GM19372 (cell line): ENCODE measurements around the gene ABCC2.
"Not testable (repeated sequence)": the region's sequence is repeated elsewhere in the genome, so short reads cannot be mapped to it uniquely, and the experiment has no call there.

Experiments
- ATAC-seq: cut with Tn5 transposase; IDR thresholded peaks from one replicate; pipeline ENCODE4 v1.9.1; 2021; ENCODE audit warnings: mild to moderate bottlenecking, low read depth, moderate library complexity; ENCODE audit not compliant: unreplicated experiment

ABCC2 gene

DNA sequence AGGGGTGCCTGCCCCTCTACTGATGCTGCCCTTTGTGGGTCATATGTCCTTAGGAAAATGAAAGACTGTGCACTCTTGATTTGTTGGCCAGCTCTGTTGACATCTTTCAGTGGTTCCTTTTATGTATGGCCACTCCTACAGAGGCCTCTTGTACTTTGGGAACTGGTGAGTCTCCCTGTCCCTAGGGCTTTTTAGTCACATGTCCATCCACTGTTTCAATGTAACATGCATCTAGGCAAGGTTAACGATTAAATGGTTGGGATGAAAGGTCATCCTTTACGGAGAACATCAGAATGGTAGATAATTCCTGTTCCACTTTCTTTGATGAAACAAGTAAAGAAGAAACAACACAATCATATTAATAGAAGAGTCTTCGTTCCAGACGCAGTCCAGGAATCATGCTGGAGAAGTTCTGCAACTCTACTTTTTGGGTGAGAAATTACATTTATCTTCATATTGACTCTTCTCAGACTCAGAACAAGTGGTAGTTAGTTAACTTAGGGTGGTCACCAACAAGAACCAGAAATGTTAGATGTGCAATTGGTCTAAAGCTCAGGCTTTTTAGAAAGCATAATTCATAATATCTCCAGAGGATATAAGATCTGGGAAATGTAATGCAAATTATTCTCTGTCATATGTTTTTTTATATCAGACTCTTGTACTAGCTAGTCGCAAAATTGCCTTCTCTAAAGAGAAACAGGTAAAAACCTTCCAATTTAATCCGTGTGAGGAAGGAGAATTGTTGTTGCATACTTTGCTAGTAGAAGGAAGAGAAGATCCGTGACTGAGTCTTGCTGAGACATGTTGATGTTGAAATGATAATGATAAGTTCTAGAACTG is at the start of gene ABCC2:
Gene ABCC2 (plus strand): TSS at position 194 of the 840 bp plus-strand sequence. CDS start 205 bp downstream, at position 399.
- no peak for ATAC-seq

DNA sequence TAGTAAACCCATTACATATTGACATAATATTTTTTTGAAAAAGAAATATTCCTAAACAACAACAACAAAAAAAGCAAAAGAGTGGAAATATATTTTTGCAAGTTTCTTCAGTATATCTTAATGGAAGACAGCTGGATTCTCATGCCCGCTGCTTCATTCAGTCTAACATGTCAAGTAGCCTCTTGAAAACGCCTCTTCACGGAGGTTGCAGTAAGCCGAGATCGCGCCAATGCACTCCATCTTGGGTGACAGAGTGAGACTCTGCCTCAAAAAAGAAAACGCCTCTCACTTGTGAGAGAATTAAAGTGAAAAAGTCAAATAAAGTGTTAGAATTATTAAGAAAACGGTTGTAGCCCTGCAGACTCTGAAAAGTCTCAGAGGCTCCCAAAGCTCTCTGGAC is 49.1 kb upstream of the ABCC2 start:
- ATAC-seq: no peak

DNA sequence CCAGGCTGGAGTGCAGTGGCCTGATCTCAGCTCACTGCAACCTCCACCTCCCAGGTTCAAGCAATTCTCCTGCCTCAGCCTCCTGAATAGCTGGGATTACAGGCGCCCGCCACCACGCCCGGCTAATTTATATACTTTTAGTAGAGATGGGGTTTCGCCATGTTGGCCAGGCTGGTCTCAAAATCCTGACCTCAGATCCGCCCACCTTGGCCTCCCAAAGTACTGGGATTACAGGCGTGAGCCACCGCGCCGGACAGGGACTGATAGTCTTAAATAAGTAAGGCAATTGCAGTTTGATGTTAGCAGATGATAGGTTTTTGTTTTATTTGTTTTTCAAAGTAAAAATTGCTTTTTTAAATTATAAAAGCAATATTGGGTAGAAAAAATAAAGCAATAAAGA is 48.3 kb upstream of the ABCC2 start:
- ATAC-seq: not testable (repeated sequence)

DNA sequence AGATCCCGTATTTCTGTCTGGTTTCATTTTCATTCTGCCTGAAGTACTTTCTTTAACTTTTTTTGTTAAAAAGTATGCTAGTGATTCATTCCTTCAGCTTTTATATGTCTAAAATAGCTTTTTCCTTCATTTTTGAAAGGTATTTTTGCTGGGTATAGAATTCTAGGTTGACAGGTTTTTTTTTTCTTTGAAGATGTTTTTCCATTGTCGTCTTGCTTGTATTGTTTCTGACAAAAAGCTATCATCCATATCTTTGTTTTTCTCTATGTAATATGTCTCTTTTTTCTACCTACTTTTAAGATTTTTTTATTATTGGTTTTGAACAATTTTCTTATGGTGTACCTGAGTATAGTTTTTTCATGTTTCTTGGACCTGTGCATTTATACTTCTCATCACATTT is 42.2 kb upstream of the ABCC2 start:
- no peak for ATAC-seq

DNA sequence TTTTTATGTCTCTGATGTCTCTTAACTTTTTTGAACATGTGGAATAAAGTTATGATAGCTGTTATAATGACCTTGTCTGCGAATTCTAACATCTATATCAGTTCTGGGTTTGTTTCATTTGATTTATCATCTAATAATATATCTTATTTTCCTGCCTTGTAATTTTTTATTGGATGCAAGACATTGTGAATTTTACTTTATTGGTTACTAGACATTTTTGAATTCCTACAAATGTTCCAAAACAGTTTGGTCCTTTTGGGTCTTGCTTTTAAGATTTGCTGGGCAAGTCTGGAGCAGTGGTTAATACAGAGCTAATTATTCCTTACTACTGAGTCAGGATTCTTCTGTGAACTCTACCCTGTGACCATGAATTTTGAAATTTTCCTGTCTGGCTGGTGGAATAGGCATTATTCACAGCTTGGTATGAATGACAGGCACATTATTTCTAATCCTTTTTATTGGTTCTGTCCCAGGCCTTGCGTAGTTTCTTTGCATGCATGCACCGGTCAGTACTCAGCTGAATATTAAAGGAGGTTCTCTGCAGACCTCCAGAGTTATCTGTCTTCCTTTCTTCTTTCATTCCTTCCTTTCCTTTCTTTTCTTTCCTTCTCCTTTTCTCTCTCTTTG is 41.4 kb upstream of the ABCC2 start:
- ATAC-seq: no peak

DNA sequence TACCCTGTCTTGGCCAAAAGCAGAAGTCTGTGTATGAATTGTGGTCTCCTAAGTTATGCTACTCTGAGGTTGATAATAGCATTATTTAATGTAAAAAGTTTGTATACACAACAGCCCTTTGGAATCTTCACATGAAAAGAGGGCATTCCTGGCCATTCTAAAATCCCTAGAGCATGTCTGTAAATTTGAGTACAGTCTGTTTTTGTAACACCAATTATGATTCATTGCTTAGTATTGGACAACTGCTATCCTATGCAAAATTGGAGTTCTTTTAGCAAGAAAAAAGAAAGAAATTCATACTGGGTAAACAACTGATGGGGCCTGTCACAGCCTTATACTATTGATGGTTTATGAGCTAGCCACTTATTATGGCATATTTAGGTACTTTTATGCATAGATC is 40.2 kb upstream of the ABCC2 start:
- no peak for ATAC-seq

DNA sequence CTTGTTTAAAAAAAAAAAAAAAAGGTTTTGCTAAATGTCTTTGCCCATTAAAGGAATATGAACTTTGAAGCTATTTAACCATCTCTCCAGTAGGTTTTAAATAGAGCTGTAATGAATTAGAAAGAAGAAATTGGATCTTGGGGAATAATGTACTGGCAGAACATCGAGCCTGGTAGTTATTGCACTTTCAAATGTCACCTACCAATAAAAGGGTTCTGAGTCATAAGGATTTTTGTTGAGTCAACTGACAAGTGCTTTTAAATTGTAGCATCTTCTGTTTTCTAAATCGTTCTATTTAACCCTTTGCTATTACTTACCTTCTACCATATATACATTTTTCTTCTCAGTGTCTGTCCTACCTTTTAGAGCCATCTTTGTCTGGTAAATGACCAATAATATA is 39.7 kb upstream of the ABCC2 start:
- ATAC-seq: no peak

DNA sequence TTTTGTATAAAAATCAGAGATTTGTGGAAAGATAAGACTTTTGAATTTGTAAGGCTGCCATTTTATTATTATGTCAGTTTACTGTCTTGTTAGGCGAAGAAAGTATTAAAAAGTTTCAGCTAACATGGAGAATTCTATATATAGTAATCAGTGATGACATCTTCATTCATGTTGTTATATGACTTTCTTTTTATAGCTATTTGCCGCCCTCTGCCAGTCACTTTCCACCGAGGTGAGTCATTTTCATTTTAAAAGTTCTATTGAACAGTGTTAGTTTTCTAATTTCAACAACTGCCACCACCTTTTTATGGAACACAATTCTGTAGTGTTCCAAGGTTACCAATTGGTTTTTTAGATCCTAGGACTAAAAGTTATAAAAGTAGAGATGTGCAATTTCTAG is 38.6 kb upstream of the ABCC2 start:
- ATAC-seq: no peak

DNA sequence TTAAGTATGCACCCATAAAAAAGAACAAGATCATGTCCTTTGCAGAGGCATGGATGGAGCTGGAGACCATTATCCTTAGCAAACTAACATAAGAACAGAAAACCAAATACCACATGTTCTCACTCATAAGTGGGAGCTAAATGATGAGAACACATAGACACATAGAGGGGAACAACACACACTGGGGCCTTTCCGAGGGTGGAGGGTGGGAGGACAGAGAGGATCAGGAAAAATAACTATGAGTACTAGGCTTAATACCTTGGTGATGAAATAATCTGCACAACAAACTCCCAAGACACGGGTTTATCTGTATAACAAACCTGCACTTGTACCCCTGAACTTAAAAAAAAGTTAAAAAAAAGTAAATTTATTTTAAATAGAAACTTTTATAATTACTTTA is 36.3 kb upstream of the ABCC2 start:
- not testable (repeated sequence) for ATAC-seq

DNA sequence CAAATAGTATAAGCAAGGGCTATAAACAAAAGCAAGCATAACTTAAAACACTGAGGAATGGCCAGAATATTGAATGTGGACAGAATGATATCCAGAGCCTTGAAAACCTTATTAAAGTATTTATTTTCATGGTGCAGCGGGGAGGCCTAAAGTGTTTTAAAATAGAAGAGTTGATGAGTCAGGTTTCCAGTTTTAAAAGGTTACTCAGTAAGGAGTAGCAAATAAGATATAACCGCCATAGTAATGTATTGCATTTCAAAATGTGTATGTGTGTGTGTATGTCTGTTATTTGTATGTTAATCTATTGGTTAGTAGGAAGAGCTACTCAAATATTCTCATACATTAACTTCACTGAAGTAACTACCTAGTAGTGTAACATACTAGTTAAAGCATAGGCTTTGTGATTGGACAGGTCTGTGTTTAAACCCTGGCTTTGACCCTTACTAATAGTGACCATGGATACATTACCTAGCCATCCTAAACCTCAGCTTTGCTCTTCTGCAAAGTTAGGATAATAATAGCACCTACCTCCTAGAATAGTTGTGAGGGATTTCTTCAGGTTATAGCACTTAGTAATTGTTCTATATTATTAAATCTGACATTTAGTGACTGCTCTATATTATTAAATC is 33.5 kb upstream of the ABCC2 start:
- no peak for ATAC-seq

DNA sequence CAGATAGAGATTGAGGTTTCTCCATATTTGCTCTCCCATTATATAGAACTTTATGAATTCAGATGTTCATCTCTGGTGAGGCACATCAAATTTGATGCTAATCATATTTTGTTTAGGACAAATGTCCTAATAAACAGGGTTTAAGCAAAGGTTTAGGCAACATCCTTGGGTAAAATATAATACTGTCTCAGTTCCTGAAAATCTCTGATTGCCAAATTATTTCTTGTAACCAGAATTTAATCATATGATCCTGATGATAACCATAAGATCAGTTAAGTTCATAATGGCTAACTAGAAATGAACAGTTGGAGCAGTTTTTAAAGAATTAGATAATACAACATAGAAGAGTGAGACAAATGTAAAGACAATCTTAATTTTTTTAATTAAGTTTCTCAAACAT is 31.8 kb upstream of the ABCC2 start:
- no peak for ATAC-seq

DNA sequence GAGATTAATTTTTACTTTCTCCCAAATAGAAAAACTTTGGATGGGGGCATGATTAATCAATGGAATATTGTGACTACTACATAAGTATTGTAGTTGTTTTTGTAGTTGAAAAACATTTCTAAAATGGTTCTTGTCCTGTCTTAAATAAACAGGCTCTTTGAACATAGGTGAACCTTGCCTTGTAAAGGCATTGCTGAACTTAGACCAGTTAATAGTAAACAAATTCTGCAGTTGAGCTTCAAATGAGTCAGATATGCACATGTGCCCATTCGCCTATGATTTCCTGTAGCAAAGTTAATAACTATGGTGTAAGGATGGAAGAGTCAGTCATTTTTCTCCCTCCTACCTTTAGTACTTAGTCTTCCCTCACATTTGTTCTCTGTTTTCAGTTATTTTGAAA is 27.8 kb upstream of the ABCC2 start:
- ATAC-seq: no peak

DNA sequence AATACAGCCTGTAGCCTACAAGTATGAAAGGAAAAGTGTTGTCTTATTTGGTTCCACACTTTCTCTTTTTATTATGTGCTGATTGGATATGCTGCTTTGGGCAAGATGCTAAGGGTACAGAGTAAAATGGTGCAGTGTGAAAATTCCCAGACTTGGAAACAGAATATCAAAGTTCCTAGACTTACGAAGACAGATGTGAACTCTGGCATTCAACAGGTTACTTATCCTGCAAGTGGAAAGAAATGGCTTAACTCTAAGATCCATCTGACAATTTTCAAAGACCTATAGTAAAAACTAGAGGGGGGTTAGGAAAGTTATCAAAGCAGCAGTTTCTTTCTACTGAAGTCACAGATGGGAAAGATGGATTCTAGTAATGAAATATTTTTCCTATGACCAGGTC is 26.3 kb upstream of the ABCC2 start:
- no peak for ATAC-seq

DNA sequence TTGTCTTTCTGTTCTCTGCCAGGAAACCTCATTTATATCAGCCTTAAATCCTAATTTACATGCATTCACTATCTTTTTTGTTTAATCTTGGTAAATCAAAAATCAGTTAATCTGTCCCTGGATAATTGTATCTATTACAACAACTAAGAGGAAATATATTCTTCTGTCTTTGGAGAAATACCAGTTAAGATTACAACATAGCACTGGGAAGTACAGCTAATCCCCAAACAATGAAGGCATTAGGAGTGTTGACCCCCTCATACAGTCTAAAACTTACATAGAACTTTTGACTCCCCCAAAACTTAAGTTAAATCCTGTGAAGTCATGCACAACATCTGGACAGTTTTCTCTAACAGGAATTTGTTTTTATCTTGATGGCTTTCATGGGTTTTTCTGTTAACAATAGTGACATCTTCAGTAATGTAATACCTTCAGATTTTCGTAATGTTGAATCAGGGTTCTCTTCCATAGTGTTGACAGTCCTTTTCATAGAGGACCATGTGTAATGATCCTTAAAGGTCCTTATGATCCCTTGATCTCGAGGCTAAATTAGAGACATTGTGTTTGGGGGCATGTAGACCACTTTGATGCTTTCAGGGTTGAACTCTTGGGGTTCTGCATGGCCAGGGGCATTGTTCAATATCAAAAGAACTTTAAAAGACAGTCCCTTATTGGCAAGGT is 24.1 kb upstream of the ABCC2 start:
- ATAC-seq: no peak

DNA sequence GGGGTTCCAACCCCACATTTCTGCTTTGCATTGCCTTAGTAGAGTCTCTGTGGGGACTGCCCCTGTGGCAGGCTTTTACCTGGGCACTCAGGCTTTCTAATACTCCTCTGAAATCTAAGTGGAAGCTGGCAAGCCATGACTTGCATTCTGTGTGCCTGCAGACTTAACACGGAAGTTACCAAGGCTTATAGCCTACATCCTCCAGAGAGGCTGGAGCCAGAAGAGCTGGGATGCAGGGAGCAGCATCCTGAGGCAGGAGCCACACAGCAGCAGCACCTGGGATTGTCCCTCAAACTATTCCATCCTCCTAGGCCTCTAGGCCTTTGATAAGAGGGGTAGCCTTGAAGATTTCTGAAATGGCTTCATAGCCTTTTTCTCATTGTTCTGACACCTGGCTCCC is 22.1 kb upstream of the ABCC2 start:
- ATAC-seq: no peak

DNA sequence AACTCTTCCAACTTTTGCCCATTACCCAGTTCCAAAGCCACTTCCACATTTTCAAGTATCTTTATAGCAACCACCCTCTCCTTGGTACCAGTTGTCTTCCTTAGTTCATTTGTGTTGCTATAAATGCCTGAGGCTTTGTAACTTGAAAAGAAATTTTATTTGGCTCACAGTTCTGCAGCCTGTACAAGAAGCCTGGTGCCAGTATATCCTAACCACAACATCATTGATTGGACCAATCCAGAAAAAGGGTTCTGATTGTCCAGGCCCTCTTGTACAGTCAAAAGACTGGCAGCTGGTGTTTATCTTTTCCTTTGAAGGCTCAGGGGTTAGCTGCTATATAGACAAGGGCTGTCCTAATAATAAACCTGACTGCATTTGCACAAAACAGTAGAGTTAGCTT is 21.1 kb upstream of the ABCC2 start:
- no peak for ATAC-seq

DNA sequence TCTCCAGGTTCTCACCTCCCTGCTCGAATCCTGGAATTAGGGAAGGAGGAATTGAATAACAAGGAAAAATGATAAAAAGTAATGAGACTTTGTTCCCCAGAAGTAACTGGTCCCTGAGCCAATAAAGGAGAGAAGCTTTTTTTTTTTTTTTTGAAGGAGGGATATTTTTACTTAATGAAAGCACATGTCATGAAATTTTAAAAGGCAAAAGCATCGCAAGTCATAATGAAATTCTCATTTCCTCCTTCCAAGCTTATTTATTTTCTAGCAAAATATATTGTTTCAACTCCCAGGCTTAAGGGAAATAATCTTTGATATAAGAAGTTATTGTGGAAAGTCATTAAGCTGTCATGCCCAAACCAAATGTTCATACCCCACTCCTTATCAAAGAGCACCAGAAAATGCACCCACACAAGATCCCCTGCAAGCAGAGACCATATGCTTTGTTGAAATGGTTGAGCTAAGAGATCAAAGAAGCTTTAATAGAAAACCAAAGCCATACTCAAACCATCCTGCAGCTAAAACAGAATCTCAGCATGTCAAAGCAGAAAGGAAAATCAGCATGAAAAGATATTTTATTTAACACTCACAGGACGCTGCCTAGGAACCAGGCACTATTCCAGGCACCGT is 16.7 kb upstream of the ABCC2 start:
- ATAC-seq: peak; percentile 24

DNA sequence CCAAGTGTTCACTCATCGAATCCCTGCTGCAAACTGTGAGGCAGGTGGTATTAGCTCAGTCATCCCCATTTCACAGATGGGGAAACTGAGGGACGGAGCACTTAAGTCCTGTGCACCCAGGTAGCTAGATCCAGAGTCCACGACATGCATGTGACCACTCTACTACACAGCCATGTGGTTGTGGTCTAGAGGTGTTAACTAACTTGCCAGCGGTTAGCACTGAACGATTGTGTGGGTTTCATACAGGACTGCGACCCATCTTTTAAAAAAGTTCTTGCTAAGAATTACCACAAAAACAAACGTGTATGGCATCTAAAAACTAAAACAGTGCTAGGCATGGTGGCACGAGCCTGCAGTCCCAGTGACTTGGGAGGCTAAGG is 16.1 kb upstream of the ABCC2 start:
- peak; percentile 88 for ATAC-seq

DNA sequence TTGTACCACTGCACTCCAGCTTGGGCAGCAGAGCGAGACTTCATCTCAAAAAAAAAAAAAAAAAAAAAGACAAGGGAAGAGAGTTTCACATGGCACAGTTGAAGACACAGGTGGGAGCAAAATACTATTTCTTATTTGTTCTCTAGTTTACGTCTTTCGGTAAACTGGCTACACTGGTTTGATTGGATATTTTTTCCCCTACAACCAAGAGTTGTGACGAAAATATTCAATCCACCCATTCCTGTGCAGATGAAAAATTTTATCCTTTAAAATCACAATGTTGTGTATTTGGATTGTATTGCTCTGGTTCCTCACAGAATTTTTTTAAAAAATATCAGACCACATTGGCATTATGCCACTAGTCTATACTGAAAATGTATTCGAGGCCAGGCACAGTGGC is 14.5 kb upstream of the ABCC2 start:
- no peak for ATAC-seq

DNA sequence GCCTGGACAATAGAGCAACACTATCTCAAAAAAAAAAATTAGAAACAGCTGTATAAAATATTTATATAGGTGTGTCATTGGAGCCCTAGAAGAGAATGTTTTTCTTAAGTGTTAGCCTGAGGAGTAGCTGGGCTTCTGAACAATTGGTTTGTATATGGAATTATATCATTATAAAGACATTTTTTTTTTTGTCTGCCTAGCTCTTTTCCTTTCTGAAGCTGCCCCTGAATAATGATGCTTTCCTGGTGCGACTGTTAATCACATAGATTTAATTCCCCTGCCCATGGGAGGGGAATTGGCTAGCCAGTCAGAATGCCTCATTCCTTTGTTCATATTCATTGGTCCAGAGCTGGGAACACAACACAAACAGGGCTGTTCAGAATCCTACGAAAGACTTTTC is 13.9 kb upstream of the ABCC2 start:
- no peak for ATAC-seq

DNA sequence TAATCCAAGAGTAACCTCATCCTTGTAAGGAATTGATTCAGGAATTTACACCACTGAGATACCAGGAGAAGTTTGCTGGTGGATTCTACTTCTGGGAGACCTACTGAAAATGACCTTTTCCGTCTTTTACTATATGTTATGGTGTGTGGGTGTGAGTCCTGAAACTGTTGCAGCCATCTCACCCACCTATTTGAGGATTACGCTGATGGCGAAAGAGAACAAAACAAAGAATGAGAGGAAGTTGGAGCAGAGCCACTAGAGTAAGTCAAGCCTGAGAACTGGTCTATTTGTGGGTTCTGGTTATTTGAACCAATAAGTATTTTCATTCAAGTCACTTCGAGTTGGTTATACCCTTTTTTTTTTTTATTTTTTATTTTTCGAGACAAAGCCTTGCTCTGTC is 12.7 kb upstream of the ABCC2 start:
- ATAC-seq: no peak
